ENCODE data around the gene YWHAQ. TPM values are rescaled to one million over a fixed set of nuclear protein-coding genes. Genes with fewer than 3 reads are reported as not detected.

The YWHAQ gene
- polyA plus RNA-seq, 1 experiment: 624 TPM

GRCh38 chr2:9648821-9649220, 18.0 kb upstream of the YWHAQ start:
- POLR2A ChIA-PET: no interaction called here
- Histone ChIP-seq H3K9me3 (ENCODE audit: control insufficient read depth, insufficient read depth, low read length) (no peaks in the 10 kb centered on the region), H3K27ac (ENCODE audit: low read depth, low read length) (no peak overlapping the region), H3K27me3 (ENCODE audit: control insufficient read depth, insufficient read depth, low read length) (no peaks in the 10 kb centered on the region), H3K4me3 (ENCODE audit: low read depth, low read length) (no peak overlapping the region)
- CTCF ChIA-PET: no interaction called here
- DNase-seq (ENCODE audit: low read depth, low spot score): no peak
- no peak for TF ChIP-seq CTCF (IDR thresholded peaks at IDR 0.05; ENCODE audit: low read depth, low read length)

GRCh38 chr2:9647884-9648283, 17.1 kb upstream of the YWHAQ start:
- POLR2A ChIA-PET: interaction anchor here (0.5 kb wide), 1 partner anchor 19 kb away, joined by 7 read pairs; no protein-coding TSS in a partner anchor
- Histone ChIP-seq H3K27ac (ENCODE audit: low read depth, low read length) (no peak overlapping the region), H3K9me3 (ENCODE audit: control insufficient read depth, insufficient read depth, low read length) (no peaks in the 10 kb centered on the region), H3K27me3 (ENCODE audit: control insufficient read depth, insufficient read depth, low read length) (no peaks in the 10 kb centered on the region), H3K4me3 (ENCODE audit: low read depth, low read length) (no peak overlapping the region)
- no peak for DNase-seq (ENCODE audit: low read depth, low spot score)
- CTCF ChIA-PET: no interaction called here
- no peak for TF ChIP-seq CTCF (IDR thresholded peaks at IDR 0.05; ENCODE audit: low read depth, low read length)

- DNase-seq (ENCODE audit: low read depth, low spot score): no peak
- Histone ChIP-seq H3K27me3 (ENCODE audit: control insufficient read depth, insufficient read depth, low read length) (no peaks in the 10 kb centered on the region), H3K4me3 (ENCODE audit: low read depth, low read length) (no peak overlapping the region), H3K9me3 (ENCODE audit: control insufficient read depth, insufficient read depth, low read length) (no peaks in the 10 kb centered on the region), H3K27ac (ENCODE audit: low read depth, low read length) (no peak overlapping the region)
- ChIA-PET CTCF (no interaction called here), POLR2A (no interaction called here)
- TF ChIP-seq CTCF (IDR thresholded peaks at IDR 0.05; ENCODE audit: low read depth, low read length): no peak
Observed at GRCh38 chr2:9646196-9647030, 15.6 kb upstream of the YWHAQ start.

GRCh38 chr2:9644603-9645002, 13.8 kb upstream of the YWHAQ start:
- DNase-seq (ENCODE audit: low read depth, low spot score): no peak
- no peak for TF ChIP-seq CTCF (IDR thresholded peaks at IDR 0.05; ENCODE audit: low read depth, low read length)
- Histone ChIP-seq H3K4me3 (ENCODE audit: low read depth, low read length) (no peak overlapping the region), H3K27ac (ENCODE audit: low read depth, low read length) (no peak overlapping the region), H3K27me3 (ENCODE audit: control insufficient read depth, insufficient read depth, low read length) (no peaks in the 10 kb centered on the region), H3K9me3 (ENCODE audit: control insufficient read depth, insufficient read depth, low read length) (no peaks in the 10 kb centered on the region)
- ChIA-PET POLR2A (no interaction called here), CTCF (no interaction called here)

- POLR2A ChIA-PET: no interaction called here
- H3K9me3 ChIP-seq (ENCODE audit: control insufficient read depth, insufficient read depth, low read length): no peaks in the 10 kb centered on the region
- TF ChIP-seq CTCF (IDR thresholded peaks at IDR 0.05; ENCODE audit: low read depth, low read length): no peak
- CTCF ChIA-PET: interaction anchor here (0.6 kb wide), 1 partner anchor 122 kb away, joined by 3 read pairs; no protein-coding TSS in a partner anchor
- H3K4me3 ChIP-seq (ENCODE audit: low read depth, low read length): no peak overlapping the region
- H3K27me3 ChIP-seq (ENCODE audit: control insufficient read depth, insufficient read depth, low read length): no peaks in the 10 kb centered on the region
- DNase-seq (ENCODE audit: low read depth, low spot score): no peak
- H3K27ac ChIP-seq (ENCODE audit: low read depth, low read length): no peak overlapping the region
Observed at GRCh38 chr2:9644021-9644420, 13.2 kb upstream of the YWHAQ start.

Data from AG04450 (cell line).